ENCODE data around the gene RBBP7. TPM values are rescaled to one million over a fixed set of nuclear protein-coding genes. Genes with fewer than 3 reads are reported as not detected.

Gene RBBP7
- total RNA-seq, 3 donors from 2014 or later = 72.7 to 94.6 (median 92.0) TPM

DNA sequence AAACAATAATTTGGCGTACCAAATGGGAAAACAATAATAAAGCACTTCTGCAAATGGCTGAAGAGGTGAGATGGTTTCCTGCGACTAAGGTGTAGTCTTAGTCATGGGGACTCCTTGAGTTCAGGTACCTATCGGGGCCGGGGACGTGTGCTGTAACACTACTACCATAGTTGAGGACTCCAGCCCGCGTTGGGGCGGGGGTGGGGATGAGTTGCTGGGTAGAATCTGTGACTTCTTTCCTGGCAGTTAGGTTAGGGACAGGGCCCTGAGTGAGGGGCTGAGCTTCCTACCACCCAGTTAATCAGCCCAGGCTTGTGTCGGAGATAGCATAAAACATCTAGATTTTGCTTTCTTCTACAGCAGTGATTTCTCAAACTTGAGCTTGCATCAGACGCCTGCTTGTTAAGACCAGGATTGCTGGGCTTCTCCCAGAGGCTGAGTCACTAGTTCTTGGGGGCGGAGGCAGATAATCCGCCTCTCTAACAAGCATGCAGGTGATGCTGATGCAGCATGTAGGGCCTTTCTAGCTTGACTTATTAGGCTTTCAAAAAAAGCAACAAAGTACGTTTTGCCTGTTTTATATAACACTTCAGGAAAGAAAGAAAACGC lies 30.2 kb downstream of the RBBP7 start:
- ATAC-seq = no peak
- no peaks in the 10 kb centered on the region for H3K36me3 ChIP-seq (ENCODE audit: low read depth)
- TF ChIP-seq, protein P1, sequence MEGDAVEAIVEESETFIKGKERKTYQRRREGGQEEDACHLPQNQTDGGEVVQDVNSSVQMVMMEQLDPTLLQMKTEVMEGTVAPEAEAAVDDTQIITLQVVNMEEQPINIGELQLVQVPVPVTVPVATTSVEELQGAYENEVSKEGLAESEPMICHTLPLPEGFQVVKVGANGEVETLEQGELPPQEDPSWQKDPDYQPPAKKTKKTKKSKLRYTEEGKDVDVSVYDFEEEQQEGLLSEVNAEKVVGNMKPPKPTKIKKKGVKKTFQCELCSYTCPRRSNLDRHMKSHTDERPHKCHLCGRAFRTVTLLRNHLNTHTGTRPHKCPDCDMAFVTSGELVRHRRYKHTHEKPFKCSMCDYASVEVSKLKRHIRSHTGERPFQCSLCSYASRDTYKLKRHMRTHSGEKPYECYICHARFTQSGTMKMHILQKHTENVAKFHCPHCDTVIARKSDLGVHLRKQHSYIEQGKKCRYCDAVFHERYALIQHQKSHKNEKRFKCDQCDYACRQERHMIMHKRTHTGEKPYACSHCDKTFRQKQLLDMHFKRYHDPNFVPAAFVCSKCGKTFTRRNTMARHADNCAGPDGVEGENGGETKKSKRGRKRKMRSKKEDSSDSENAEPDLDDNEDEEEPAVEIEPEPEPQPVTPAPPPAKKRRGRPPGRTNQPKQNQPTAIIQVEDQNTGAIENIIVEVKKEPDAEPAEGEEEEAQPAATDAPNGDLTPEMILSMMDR (IDR thresholded peaks at IDR 0.05) = no peak
- intact Hi-C loops (cut with DNase I, micrococcal nuclease) = no loop called here
- DNase-seq = no peak
- no peaks in the 10 kb centered on the region for H3K9me3 ChIP-seq
- H3K4me3 ChIP-seq = no peak overlapping the region
- H3K4me1 ChIP-seq (ENCODE audit: low read depth) = no peaks in the 10 kb centered on the region

DNA sequence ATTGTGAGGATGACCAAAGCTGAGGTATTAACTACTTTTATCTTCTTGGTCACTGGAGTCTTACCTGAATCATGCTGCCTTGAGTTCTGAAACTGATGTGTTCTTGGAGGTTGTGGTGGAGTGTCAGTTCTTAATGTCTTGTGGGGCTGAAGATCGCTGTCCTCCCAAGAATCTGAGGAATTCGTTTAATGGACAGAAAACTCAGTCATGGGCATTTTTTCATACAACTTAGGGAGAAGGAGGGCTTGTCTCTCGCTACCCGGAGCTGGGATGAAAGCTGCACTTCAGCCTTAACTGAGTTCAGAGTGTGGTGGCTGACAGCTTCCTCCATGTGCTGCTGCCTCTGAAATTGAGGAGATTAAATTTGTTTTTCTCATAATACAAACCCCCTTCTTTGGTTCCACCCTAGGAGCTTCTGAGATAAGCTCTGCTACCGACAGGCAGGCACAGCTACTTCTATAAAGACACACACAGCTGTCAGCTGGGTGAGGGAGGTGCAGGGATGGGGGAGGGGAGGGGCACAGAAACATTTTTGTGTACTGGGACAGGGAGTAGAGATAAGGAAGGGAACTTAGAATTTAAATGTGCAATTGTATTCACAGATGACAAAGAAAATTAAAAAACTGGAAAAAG lies 30.8 kb downstream of the RBBP7 start:
- no peak overlapping the region for H3K4me3 ChIP-seq
- no peaks in the 10 kb centered on the region for H3K4me1 ChIP-seq (ENCODE audit: low read depth)
- DNase-seq = no peak
- ATAC-seq = no peak
- H3K36me3 ChIP-seq (ENCODE audit: low read depth) = no peaks in the 10 kb centered on the region
- intact Hi-C loops (cut with DNase I, micrococcal nuclease) = no loop called here
- TF ChIP-seq, protein P1 (IDR thresholded peaks at IDR 0.05) = no peak
- no peaks in the 10 kb centered on the region for H3K9me3 ChIP-seq

DNA sequence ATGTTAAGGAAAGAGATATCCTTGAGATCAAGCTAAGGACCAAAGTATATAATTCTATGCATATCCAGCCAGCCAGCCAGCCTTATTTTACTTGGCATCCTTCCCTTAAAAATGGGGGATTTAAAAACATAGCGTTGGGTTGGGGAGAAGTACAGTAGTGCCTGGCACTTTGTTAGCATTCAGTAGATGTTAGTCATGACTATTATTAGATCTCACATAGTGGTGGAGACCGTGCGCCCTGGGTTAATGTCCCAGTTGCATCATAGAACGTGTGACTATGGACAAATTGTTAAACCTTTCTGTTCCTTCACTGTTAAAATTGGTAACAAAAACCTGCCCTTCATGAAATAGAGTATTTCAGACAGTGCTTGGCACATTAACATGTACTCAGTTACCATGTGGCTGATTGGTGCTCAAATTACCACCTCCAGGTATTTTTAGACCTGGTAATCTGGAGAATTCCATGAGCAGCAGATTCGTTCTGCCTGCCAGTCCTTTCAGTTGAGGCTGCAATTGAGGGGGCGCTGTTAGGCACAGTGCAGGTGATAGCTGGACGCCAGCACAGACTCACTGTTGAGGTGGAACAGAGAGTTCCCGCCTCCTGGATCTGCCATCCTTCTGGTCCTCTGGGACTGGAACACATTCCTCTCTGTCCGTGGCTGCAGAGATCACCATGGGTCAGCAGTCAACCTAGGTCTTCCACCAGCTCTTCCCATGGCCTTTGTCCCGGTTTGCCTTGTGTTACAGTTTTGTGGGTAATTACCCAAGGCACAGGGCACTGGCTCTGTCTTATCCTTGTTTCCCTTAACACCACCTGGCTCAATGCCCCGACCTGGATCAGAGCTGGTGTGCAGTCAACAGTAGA lies 31.7 kb downstream of the RBBP7 start:
- peak in 1 of 3 donors; percentile 16 for DNase-seq
- Histone ChIP-seq H3K36me3 (ENCODE audit: low read depth) (no peaks in the 10 kb centered on the region), H3K9me3 (no peaks in the 10 kb centered on the region), H3K4me3 (no peak overlapping the region), H3K4me1 (ENCODE audit: low read depth) (no peaks in the 10 kb centered on the region)
- intact Hi-C loops (cut with DNase I, micrococcal nuclease) = no loop called here
- TF ChIP-seq, protein P1 (IDR thresholded peaks at IDR 0.05) = no peak
- no peak for ATAC-seq

DNA sequence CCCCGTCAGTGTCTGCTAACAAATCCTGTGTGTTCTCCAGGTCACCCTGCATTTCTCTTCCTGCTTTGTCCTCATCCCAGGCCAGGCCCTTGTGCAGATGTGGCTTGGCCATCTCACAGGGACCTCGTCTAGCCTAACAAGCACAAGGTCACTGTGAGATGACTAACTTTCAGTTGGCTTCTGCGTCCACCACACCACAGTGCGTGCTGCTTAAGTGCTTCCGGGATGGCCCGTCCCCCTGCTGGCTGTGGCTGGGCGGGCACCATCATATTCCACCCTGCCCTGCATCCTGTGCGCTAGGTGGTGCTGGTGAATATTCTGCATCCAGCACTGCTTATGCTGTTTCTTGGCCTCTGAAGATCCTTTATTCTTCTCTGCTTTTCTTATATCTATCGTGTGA lies 33.8 kb downstream of the RBBP7 start:
- intact Hi-C loops (cut with DNase I, micrococcal nuclease) = no loop called here
- Histone ChIP-seq H3K9me3 (no peaks in the 10 kb centered on the region), H3K4me3 (no peak overlapping the region), H3K4me1 (ENCODE audit: low read depth) (no peaks in the 10 kb centered on the region), H3K36me3 (ENCODE audit: low read depth) (no peaks in the 10 kb centered on the region)
- TF ChIP-seq, protein P1 (IDR thresholded peaks at IDR 0.05) = no peak
- ATAC-seq (peak; percentile 91), DNase-seq (peak in 2 of 3 donors; percentile 32 to 33)

DNA sequence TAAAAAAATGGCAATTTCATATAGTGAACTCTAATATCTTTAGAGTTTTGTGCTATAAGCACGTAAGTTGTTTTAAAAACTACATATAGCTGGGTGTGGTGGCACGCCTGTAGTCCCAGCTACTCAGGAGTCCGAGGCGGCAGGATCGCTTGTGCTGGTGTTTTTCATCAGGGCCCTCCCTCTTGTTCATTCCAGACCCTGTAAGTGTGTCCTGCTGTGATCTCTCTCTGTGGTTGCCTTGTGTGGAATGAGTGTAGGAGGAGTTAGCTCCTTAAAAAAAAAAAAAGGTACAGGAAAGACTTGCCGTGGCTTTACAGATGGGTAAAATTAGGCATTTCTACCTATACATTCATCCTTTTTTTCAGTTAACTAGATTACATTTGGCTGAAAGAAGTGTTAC lies 35.4 kb downstream of the RBBP7 start:
- TF ChIP-seq, protein P1 (IDR thresholded peaks at IDR 0.05) = no peak
- Histone ChIP-seq H3K4me3 (no peak overlapping the region), H3K9me3 (no peaks in the 10 kb centered on the region), H3K36me3 (ENCODE audit: low read depth) (no peaks in the 10 kb centered on the region), H3K4me1 (ENCODE audit: low read depth) (no peaks in the 10 kb centered on the region)
- ATAC-seq (no peak), DNase-seq (no peak)
- intact Hi-C loops (cut with DNase I, micrococcal nuclease) = no loop called here
